GM21360 (cell line): ENCODE measurements around the gene TNRC18.
"Not testable (repeated sequence)": the region's sequence is repeated elsewhere in the genome, so short reads cannot be mapped to it uniquely, and the experiment has no call there.

ENCODE experiments used
- ATAC-seq: cut with Tn5 transposase; IDR thresholded peaks from one replicate; pipeline ENCODE4 v1.9.1; 2021; ENCODE audit warnings: mild to moderate bottlenecking, moderate library complexity; ENCODE audit not compliant: unreplicated experiment

The TNRC18 gene

GRCh38 chr7:5320802-5321396 is 102.7 kb downstream of the TNRC18 start:
- ATAC-seq = no peak

DNA sequence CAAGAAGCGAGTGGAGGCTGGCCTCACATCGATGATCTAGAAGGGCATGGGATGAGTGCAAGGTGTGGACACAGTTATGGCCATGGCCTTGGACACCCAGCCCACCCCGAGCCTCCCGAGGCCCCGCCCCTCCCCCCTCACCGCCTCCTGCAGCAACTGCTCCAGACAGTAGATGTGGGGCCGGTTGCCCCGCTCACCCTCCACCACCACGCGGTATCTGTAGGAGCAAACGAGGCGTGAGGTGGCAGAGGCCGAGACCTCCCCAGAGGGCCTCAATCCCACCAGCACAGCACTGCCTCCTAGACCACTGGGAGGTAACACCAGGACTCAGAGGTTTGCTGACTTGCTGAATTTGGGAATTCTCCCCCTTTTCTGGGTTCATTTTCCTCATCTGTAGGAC is 103.2 kb downstream of the TNRC18 start:
- ATAC-seq = no peak

- not testable (repeated sequence) for ATAC-seq
These were observed 105.0 kb downstream of the TNRC18 start for GRCh38 chr7:5318613-5319012.

DNA sequence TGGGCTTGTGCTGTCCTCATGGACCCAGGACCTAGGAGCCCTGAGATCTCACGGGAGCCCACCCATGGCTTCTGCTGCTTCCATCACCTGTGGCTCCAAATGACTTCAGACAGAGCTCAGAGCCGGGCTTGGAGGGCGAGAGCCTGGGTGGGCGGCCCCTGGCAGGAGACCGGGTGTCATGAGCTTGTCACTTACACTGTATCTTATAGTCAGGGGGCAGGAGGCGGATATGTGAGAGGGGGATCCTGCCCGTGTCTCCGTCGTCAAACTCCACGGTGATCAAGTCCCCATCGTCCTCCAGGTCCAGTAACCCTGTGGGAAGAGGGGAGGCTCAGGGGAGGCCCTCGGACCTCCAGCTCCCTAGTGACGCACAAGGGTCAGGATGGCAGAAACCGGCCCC is 107.9 kb downstream of the TNRC18 start:
- ATAC-seq = no peak

DNA sequence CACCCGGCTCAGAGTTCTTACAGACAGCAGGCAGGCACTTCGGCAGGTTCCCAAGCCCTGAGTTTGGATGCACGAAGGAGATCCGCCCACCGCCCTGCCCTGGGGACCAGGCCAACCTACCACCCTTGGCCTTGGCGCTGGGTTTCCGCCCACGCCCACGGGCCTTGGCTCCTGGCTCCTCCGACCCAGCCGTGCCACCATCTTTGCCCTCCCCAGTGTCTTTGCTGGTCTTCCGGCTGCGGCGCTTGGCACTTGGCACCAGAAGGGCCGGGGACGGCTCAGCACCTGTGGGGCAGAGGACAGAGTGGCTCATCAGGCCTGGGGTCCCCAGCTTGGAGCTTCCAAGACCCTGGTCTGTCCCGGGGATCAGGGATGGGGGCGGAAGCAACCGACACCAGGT is 108.8 kb downstream of the TNRC18 start:
- ATAC-seq = no peak

DNA sequence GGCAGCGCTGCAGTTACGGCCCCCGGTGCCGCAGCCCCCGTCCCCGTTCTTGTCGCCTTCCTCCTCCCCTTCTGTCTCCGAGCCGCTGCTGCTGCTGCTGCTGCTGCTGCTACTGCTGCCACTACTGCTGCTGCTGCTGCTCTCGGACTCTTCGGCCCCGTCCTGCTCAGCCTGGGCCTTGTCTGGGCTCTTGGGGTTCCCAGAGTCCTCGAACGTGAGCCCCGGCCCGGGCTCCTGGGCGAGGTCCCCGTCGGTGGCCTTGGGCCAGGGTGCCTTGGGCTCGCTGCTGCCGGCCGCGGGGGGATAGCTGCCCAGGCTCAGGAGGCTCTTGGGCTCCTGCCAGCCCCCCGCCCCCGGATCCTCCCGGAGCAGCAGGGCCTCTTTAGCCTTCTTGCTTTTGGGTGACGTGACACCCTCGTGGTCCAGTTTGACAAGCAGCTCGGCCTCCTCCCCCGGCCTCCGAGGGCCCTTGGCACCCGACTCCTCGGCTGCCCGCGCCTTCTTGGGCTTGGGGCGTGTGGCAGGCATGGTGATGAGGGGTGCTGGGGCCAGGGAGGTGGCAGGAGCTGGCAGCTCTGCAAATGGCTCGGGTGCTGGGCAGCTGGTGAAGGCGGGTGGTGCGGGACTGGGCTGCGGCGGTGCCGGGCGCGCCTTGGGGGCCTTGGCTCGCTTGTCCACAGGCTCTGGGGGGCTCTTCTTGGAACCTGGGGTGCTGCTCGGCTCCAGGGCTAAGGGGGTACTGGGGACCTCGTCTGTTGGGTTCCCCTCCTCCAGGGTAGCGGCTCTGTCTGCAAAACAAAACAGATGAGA is 110.4 kb downstream of the TNRC18 start:
- not testable (repeated sequence) for ATAC-seq

GRCh38 chr7:5312276-5313070 is 111.2 kb downstream of the TNRC18 start:
- not testable (repeated sequence) for ATAC-seq

DNA sequence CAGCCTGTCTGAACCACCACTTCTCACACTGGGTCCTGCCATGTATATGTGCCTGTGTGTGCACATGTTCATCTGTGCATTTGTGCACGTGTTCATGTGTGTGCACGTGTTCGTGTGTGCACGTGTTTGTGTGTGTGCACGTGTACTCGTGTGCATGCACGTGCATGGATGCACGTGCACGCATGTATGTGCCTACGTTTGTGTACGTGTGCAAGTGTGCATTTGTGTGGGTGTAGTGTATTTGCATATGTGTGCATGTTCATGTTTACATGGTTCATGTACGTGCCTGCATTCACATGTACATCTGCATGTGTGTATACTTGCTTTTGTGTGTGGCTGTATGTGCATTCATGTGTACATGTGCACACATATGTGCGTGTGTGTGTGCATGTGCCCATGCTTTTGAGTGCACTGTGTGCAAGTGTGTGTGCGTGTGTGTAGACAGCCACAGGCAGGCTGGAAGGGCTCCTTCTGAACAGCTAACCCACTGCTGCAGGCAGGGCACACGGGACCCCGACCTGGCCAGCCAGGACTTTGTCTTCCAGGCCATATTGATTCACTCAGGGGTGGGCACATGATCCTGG is 112.7 kb downstream of the TNRC18 start:
- no peak for ATAC-seq

- no peak for ATAC-seq
These were observed 114.5 kb downstream of the TNRC18 start for GRCh38 chr7:5309146-5309545.

- ATAC-seq = not testable (repeated sequence)
These were observed 116.2 kb downstream of the TNRC18 start for GRCh38 chr7:5307221-5308142.

- ATAC-seq = not testable (repeated sequence)
These were observed 118.6 kb downstream of the TNRC18 start for GRCh38 chr7:5305050-5305449.

- ATAC-seq = no peak
These were observed 119.8 kb downstream of the TNRC18 start for GRCh38 chr7:5303591-5304505.

GRCh38 chr7:5303061-5303460 is 120.6 kb downstream of the TNRC18 start:
- no peak for ATAC-seq

- ATAC-seq = no peak
These were observed 121.1 kb downstream of the TNRC18 start for GRCh38 chr7:5302577-5302976.

DNA sequence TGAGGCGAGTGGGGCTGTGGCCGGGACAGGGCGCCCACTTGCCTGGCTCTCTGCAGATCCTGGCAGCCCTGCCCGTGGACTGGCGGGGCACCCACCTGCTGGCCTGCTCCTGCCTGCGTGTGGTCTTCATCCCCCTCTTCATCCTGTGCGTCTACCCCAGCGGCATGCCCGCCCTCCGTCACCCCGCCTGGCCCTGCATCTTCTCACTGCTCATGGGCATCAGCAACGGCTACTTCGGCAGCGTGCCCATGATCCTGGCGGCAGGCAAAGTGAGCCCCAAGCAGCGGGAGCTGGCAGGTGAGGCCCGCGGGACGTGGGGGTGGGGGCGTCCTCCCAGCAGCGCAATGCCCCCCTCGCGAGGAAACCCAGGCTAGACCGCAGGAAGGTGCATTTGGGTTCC is 123.3 kb downstream of the TNRC18 start:
- ATAC-seq = no peak

DNA sequence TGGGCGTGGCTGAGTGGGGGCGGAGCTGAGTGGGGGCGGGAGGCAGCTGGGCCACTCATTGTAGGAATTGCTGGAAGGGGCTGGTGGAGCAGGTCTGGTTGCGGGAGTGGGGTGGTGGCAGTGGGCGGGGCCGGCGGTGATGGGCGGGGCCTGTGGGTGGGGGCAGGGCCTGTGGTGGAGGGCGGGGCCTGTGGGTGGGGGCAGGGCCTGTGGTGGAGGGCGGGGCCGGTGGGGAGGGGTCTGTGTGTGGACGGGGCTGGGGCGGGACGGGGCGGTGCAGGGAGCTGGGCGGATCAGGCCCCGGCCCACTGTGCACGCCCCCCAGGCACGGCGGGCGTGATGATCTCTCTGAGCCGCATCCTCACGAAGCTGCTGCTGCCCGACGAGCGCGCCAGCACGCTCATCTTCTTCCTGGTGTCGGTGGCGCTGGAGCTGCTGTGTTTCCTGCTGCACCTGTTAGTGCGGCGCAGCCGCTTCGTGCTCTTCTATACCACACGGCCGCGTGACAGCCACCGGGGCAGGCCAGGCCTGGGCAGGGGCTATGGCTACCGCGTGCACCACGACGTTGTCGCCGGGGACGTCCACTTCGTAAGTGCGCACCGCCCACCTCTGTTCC is 126.9 kb downstream of the TNRC18 start:
- no peak for ATAC-seq

DNA sequence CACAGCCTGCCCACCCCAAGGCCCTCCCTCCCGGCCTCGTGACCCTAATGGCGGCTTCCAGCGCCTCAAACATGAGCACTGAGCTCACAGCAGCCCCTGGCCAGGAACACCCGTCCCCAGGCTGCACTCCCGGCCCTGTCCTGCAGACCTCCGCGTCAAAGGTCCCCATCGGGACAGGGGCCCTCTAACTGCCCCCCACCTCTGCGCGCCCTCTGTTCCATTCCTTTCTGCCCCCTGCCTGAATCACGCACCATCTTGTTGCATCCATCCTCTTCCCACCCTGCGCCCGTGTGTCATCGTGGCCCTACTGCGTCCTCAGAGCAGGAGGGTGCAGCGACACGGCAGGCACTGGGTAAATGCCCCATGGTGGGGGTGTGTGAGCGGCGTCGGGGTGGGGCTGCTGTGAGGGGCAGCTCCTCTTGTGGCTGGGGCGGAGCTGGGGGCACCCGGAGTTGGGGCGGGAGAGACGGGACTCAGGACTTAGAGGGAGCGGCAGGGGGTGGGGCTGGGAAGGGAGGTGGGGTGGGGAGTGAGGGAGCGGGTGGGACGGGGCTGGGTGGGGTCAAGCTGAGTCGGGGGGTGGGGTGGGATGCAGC is 127.5 kb downstream of the TNRC18 start:
- no peak for ATAC-seq
